NCI-H226 (cell line): ENCODE data around the gene EIPR1.
"Not testable (repeated sequence)": the region's sequence is repeated elsewhere in the genome, so short reads cannot be mapped to it uniquely, and the experiment has no call there.

Experiments used
- DNase-seq: peaks from one replicate; pipeline ENCODE4 v3.0.0-alpha.2; 2015

The EIPR1 gene

DNA sequence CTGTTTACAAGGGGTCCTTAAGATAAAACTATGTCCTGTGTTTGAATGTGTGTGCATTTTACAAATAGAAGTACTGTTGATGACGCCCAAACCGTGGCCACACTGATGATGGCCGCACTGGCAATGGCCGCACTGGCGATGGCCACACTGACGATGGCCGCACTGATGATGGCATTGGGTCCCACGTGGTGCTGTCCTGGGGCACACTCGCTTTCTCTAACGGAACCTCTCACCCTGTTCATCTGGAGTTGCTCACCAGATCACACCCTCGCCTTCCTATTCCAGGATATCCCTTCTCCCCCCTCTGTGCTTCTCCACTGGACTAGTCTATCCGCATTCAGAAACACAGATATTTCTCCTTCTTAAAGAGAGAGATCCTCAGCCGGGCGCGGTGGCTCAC is 192.4 kb downstream of the EIPR1 start:
- DNase-seq, result no peak

DNA sequence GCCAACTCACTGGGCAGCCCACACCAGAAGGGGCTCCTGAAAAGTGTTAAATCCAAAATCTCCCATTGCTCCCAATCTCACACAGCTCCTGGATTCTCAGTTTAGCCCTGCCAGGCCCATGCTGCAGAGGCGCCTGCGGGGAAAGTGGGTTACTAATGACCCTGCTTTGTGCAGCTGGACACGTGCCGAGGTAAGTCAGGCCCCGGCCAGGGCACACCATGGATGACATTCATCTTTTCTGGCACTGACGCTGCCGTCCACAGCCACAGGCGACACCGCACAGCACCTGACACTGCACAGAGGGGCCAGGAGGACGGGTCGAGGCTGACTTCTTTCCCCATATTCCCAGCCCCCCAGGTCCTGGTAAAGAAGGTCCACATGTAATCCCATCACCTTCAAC is 193.5 kb downstream of the EIPR1 start:
- DNase-seq, result no peak

DNA sequence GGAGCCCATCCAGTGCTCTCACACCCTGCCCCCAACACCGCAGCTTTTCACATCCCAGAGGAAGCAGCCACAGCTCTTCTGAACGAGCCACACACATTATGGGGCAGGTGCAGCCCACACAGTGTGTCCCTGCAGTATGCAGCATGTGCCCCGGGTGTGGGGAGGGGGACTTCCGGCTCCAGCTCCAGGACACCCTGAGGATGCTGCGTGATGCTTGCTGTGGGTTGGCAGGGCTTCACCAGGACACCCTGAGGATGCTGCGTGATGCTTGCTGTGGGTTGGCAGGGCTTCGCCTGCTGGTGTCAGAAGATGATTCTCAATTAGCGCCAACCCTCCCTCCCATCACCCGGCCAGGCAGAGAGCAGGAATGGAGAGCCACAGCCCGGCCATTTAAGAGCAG is 193.9 kb downstream of the EIPR1 start:
- DNase-seq, result no peak

DNA sequence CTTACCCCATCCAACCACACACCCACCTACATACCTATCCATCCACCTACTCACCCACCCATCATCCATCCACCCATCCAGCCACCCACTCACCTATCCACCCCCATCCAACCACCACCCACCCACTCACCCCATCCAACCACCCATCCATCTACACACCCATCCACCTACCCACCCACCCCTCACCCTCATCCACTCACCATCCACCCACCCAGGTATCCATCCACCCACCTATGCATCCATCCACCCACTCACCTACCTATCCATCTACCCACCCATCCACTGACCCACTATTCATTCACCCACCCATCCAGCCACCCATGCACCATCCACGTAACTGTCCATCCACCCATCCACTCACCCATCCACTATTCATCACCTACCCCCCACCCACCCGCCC is 194.8 kb downstream of the EIPR1 start:
- DNase-seq, result no peak

DNA sequence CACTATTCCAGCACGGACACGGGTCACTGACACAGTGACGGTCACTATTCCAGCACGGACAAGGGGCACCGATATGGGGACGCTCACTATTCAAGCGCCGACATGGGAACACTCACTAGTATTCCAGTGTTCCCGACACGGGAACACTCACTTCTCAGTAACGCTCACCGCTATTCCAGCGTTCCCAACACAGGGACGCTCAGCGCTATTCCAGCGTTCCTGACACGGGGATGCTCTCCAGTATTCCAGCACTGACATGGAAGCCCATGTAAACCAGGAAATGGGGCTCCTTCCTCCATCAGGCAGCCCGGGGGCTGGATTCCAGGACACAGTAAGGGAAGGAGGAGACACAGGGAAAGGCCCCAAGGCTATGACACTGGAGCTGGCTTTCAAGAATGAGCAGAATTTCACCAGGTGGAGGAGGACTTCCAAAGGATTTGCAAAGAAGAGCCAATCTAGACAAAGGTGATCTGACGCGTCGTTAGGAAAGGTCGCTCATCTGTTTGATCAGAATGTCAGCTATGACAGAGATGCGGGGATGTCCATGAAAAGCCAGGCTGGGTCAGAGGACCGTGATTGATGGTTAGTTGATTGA is 196.1 kb downstream of the EIPR1 start:
- no peak for DNase-seq

DNA sequence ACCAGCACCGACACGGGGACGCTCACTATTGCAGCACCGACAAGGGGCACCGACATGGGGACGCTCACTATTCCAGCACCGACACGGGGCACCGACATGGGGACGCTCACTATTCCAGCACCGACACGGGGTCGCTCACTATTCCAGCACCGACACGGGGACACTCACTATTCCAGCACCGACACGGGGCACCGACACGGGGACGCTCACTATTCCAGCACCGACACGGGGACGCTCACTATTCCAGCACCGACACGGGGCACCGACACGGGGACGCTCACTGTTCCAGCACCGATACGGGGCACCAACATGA is 196.8 kb downstream of the EIPR1 start:
- not testable (repeated sequence) for DNase-seq

DNA sequence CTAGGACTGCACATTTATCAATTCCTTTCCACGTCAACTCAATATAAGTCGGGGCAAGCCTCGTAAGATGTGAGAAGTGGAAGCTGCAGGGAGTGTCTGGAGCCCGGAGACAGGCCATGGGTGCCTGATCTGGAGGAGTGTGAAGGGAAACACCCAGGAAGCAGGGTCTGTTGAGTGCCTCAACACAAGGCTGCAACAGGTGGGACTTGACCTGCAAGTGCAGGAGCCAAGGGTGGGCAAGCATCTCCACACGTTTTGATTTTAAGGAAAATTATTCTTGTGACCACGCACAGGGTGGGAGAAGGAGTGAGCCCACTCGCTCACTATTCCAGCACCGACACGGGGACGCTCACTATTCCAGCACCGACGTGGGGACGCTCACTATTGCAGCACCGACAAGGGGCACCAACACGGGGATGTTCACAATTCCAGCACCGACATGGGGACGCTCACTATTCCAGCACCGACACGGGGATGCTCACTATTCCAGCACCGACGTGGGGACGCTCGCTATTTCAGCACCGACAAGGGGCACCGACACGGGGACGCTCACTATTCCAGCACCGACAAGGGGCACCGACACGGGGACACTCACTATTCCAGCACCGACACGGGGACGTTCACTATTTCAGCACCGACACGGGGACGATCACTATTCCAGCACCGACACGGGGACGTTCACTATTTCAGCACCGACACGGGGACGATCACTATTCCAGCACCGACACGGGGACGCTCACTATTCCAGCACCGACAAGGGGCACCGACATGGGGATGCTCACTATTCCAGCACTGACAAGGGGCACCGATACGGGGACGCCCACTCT is 197.3 kb downstream of the EIPR1 start:
- DNase-seq, result no peak

DNA sequence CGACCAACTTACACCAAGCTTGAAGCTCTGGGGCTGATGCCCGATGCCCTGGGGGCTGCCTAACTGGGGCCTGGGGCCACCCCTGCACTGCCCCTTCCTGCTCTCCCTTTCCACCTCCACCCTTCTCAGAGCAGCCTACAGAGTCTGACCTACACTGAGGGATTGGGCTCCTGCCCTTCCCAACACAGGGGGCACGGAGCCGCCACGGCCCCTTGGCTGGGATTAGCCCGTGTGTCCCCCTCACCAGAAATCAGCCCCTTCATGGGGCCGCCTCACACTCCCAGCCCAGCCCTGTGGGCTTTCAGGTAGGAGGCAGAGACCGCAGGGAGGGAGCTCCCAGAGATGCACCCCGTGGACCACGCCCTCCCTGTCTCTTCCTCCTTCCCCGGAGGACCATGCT is 198.0 kb downstream of the EIPR1 start:
- DNase-seq, result no peak

DNA sequence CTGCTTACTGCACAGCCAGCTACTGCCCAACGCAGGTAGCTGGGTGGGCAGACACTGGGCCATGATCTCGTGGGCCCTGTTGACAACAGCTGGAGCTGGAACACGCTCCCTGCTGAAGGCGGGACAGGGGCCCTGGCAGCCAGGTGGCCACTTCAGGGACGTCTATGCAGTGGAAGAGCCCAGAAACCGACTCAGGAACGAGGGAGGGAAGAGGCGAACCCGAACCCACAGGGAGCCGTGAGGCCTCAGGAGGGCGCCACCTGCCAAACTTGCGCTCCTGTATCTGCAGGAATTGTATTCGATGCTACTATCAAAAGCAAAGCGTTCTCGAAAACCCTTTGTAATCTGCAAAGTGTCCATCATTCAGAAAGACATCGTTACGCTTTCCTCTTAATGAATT is 198.4 kb downstream of the EIPR1 start:
- DNase-seq, result no peak

DNA sequence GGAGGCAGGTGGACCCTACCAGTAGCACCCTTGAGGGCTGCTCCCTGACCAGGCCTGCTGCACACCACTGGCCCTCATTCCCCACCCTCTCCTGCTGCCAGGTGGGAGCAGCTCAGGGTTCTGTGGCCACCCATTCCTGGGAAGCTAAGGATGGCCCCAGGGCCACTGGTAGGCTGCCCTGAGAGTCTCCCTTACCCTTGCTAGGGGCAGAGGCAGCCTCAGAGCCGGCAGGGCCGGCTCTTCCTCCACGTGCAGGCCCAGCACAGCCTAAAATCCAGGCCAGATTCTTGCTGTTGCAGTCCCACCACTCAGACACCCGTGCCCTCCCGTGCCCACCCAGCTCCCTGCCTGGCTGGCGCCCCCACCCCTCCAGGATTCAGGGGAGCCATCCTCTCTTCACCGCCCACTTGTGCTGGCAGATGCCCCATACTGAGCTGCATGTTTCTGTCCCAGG is 199.0 kb downstream of the EIPR1 start:
- DNase-seq, result no peak

DNA sequence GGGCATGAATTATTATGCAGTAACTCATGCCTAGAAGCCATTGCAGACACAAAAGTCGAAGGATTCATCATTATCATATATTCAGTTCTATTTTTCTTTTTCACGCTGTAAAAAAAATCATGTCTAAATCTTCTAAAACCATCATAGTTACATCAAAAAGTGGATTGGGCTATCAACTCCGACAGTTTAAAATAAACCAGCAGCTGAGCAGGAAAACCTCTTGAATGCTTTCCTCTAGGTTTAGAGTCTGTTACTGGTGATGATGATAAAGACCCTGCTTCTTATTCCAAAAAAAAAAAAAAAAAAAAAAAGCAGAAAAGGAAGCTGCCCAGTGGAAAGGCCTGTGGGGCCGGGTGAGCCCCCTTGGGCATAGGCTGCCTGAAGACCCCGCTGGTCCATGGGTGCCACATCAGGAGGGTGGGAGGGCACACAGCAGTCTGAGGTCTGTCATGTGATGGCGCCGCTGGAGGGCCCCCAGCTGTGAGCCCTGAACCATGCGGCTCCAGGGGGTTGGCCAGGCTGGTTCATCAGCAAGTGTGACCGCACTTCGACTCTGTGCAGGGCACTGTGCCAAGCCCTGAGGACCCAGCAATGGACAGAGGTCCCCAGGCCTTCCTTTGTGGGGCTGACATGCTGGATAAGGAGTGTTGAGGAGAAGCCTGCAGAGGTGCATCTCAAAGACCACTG is 199.6 kb downstream of the EIPR1 start:
- DNase-seq, result no peak

DNA sequence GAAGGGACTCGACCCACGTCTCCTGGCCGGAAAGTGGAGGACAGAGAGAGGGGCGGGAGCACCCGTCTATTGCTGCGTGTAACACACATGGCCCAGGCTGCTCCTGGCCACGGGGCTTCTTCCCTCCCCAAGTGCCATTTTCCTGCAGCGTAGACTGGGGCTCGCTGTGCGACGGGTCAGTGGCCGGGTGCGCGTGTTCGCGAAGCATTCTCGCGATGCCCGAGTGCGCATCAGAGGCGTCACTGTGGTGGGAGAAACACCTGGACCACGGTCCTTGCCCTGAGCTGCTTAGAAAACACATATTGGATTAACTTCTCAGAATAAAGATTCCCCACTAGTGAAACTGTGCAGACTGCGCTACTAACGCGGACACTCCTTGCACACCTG is 200.8 kb downstream of the EIPR1 start:
- DNase-seq, result no peak

DNA sequence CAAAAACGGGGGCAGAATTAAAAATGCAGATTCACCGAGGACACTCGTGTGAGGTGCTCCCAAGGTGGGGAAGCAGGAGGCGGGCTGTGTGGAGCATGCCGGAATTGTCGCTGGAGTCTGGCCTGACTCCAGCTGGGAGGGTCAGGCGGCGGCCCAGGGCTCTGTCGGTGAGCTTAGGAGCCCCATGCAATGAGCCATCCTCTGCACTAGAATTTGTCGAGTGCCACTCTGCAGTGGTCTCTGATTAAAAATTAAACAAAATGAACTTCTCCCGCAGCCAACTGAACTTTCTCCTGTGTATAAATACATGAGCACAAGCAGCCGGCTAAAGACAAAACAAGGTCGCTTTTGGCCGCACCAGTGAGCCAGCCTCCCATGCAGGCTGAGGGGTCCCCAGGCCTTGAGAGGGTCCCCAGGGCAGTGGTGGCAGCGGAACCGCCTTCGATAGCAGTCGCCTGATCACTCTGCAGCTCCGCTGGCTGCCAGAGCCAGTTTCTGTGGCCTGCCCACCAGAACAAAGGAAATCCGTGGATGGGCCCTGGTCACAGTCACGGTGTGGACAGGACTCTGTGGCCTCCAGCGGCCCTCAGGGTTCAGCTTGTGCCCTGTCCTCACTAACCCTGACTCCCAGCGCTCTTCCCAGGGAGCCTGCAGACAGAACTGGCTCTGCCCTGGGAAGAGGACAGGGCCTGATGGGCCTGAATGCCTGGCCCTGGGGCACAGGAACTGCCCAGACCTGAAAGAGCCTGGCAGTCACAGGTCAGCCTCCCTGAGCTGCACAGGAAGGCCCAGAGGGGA is 201.3 kb downstream of the EIPR1 start:
- no peak for DNase-seq

DNA sequence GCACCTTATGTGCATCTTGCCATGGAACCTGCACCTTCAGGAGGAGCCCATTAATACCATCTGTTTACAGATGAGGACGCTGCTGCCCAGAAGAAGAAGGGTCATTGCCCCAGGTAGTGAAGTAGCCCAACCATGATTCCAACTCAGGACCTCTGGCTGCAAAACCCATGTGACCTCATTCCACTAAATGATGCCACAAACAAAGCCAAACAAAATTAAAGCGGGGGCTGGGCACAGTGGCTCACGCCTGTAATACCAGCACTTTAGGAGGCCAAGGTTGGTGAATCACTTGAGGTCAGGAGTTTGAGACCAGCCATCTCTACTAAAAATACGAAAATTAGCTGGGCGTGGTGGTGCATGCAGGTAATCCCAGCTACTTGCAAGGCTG is 202.1 kb downstream of the EIPR1 start:
- no peak for DNase-seq

DNA sequence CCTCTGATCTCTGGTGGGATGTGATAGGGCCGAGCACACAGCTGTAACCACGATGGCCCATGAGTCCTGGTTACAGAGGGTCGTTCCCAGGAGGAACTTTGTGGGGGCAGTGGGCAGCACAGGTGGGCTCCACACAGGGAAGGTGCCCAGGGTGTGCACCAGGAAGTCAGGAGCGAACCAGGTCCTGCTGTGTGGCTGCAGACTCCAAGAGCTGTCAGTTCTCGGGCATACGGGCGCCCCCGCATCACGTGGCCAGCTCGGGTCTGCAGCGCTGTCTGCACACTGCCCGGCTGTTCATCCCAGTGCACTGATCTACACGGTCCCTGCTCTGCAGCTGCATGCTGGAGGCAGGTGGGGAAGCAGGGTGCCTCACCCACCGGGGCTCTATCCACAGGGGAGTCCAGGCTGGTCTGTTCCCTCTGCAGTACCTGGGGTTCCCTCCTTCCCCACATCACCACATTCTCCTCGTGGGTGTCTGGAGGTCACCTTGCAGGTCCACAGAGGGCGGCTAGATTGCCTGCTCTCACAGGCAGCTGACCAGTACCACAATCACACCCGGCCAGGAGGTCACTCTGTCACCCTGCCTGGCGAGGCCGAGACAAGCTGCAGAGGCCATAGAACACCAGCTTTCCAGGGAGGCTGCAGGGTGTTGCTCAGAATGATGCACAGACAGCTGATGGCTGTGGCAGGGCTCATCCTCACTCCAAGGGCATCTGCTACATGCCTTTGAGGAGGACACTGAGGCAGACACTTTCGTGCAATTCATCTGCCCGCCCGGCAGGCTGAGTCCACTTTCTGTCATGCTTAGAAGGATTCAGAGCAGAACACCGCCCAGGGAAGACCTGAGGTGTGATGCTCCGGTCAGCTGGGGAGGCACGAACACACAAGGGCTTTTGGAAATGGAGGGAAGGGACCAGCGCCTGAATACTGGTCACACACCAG is 202.7 kb downstream of the EIPR1 start:
- no peak for DNase-seq

DNA sequence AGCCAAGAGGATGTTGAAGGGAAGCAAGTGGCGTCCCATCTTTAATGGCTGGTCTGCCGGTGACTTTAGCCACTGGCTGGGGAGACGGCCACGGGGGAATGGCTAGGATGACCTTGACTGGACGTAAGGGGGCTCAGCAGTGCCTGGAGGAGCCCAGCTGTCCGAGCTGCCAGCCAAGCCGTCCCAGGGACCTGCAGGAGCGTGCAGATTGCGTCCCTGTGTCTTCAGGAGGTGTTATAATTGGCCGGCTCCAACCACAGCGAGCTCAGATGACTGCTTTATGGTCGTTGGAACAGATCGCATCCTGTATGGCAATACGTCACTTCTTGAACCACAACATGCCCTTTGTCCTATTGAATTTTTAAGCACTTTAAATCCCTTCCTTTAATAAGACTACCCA is 204.6 kb downstream of the EIPR1 start:
- no peak for DNase-seq

DNA sequence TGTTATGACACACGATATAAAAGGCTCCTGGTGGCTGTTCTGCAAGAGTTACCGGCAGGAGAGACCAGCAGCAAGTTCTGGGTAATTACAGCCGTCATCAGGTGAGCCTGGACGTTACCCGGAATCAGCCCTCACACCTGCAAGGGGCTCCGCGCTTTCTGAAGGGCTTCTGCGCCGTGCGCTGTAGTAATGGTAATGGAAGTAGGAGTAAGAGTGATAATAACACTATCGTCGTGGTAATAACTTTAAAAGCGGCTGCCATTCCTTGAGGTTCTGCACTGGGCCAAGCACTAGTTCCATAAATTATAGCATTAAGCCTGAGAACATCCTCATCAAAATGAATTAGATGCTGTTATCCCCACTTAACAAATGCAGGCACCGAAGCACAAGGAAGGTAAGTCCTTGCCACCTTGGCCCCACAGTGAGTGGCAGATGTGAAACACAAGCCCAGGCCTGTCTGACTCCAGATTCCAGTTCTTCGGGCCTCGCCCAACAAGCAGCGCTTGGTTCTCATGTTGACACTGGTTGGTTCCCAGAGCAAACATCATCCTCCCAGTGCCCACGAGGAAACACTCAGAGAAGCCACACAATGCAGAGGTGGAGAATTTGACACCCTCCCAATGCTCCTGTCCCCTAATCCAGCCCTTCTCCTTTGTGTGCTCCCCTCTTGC is 205.2 kb downstream of the EIPR1 start:
- DNase-seq, result no peak

DNA sequence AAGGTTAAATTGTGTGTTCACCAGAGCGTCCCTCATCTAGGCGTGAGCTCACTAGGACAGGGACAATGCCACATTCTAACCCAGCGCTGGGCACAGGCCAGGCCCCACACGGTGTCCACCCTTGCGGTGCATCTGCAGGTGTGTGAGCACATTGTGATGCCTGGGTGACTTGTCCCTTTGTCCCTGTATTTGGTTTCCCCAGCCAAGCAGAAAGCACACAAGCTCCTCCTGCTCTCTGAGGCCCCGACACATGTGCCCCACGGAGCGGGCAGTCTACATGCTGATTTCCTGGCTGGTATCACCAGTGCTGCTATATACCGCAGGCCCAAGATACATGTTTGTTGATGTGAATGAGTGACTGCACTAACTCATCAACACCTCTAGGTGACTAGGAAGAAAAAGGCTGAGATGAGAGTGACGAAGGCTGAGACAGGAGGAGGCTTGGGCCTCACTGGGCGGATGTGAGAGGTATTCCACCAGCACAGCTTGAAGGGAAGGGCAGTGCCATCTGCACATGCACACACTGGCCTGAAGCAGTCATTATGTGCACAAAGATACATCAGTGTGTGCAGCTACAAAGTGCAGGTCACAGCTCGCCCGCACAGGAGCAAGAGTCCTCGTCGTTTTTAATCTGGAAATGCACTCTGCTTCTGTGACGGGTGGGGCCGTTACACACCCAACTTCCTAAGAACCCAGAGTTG is 205.9 kb downstream of the EIPR1 start:
- no peak for DNase-seq

DNA sequence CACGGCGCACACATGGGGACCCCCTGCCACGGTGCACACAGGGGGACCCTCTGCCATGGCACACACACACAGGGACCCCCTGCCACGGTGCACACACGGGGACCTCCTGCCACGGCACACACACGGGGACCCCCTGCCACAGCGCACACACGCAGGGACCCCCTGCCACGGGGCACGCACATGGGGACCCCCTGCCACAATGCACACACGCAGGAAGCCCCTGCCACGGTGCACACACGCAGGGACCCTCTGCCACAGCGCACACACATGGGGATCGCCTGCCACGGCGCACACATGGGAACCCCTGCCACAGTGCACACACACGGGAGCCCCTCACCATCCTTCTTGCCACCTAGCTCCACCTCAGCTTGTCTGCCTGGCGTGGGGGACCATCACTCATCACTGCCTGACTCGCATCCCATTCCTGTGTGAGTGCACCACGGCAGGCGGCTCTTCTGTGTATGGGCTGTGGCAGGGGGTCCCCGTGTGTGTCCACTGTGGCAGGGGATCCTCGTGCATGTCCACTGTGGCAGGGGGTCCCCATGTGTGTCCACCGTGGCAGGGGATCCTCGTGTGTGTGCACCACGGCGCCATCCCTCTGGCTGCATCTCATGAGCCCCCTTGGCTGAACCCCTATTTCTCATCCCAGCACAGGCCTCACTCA is 206.7 kb downstream of the EIPR1 start:
- DNase-seq, result no peak

DNA sequence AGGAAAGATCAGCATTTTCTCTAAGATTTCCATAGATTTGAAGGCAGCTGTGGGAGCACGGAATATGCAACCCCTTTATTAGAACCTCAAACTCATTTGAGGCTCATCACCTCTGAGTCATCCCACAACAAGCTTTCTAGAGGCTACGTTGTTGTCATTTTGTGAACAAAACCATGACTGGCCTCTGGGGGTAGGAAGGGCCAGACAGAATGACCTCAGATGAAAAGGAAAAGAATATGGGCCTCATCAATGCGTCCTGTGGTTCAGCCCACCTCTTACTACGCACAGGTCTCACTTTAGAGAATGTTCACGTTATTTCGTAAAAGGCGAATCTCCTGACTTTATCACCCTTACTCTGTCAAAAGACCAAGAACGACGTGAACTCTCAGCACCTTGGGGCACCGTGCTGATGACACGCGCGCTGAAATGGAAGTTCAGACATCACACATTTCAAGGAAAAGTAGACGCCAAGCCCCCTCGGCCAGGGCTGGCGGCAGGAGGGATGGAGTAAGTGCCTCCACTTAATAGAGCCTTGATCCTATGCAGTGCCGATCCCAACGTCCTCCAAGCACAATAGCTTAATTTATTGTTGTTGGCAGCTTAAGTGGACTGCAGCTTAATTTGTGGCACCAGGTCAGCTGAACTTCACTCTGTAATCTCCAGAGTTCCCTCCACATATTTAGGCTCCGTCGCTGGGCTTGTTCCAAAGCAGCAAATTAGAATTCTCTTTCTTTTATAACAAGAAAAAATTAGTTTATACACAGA is 208.3 kb downstream of the EIPR1 start:
- DNase-seq, result no peak
